Body of pancreas (tissue), 4 donors: ENCODE data around the gene ELAVL2. TPM values are rescaled to one million over a fixed set of nuclear protein-coding genes. Genes with fewer than 3 reads are reported as not detected.

Experiments
- ATAC-seq: fragments of 150-250 bp; one replicate; pipeline ENCODE4 v1.9.1; 2016
- DNase-seq, 4 donors: peaks; one replicate each; pipeline ENCODE4 v3.0.0-alpha.2; 2019
- H3K27ac ChIP-seq, 4 donors: fragments of 200-600 bp; sonication (generic); 1 replicate in 3 of 4; 2 replicates in 1 of 4; pipeline versions ENCODE4 v1.5.1 to v1.6.1; 2016 to 2019; ENCODE audit warnings: mild to moderate bottlenecking in 1 of 4, mixed read lengths in 1 of 4, moderate library complexity in 1 of 4
- H3K27me3 ChIP-seq, 2 donors: fragments of 200-600 bp; sonication (generic); one replicate each; pipeline ENCODE4 v1.6.0; 2016; ENCODE audit warnings: mild to moderate bottlenecking in 1 of 2
- H3K36me3 ChIP-seq, 2 donors: fragments of 200-600 bp; sonication (generic); replicated peaks in 1 of 2; 2 replicates each; pipeline ENCODE4 v1.5.1; 2016; ENCODE audit warnings: low read depth in 2 of 2; ENCODE audit not compliant: insufficient read depth in 1 of 2
- H3K4me1 ChIP-seq: fragments of 200-600 bp; sonication (generic); one replicate; pipeline ENCODE4 v1.6.0; 2016
- H3K4me3 ChIP-seq, 2 donors: fragments of 200-600 bp; sonication (generic); 1 replicate in 1 of 2; 2 replicates in 1 of 2; pipeline ENCODE4 v1.5.1; 2016 to 2019
- H3K9me3 ChIP-seq, 3 donors: fragments of 200-600 bp; sonication (generic); 1 replicate in 2 of 3; 2 replicates in 1 of 3; pipeline ENCODE4 v1.5.1; 2016
- CTCF ChIP-seq, 7 experiments: fragments of 450-650 bp in 4 of 7; fragments of 200-600 bp in 3 of 7; sonication (generic) in 3 of 7; IDR thresholded peaks; one replicate each; pipeline ENCODE4 v1.5.1; 2016 to 2019; ENCODE audit warnings: antibody characterized with exemption in 7 of 7
- POLR2A ChIP-seq, 3 donors: fragments of 450-650 bp; IDR thresholded peaks; one replicate each; pipeline ENCODE4 v1.6.1; 2016; ENCODE audit warnings: antibody characterized with exemption in 3 of 3, mild to moderate bottlenecking in 2 of 3
- WGBS, 2 donors: methylation state at CpG; one replicate each; pipeline ENCODE4 v1.1.5; 2017; 5-methylcytosine and 5-hydroxymethylcytosine counted together
- intact Hi-C: fragments of 100-400 bp; cut with DNase I; formaldehyde crosslinking; loops from one replicate; pipeline ENCODE4 v1.15.1; 2023
- total RNA-seq, 2 donors: library from RNA; depleted of rRNA; stranded (reverse); fragments of >200 nt; gene quantifications; one replicate each; pipeline ENCODE4 v1.1.0, GENCODE V29; 2016

ELAVL2 gene
- total RNA-seq, 2 donors from 2014 or later, result not detected

- Histone ChIP-seq H3K27me3 (no peaks in the 10 kb centered on the region), H3K4me1 (no peaks in the 10 kb centered on the region), H3K4me3 (no peak overlapping the region), H3K36me3 (no peaks in the 10 kb centered on the region), H3K9me3 (no peaks in the 10 kb centered on the region), H3K27ac (no peak overlapping the region)
- WGBS, 2 donors, result 28 to 44% methylated on average over 4 of the region's 4 CpGs
- intact Hi-C loops, result no loop called here
- DNase-seq, result no peak
- no peak for TF ChIP-seq POLR2A (IDR thresholded peaks at IDR 0.05)
- TF ChIP-seq CTCF (IDR thresholded peaks at IDR 0.05), result no peak
- ATAC-seq, result no peak
Measured at GRCh38 chr9:23686257-23686656, 139.8 kb downstream of the ELAVL2 start.

- no peaks in the 10 kb centered on the region for H3K27me3 ChIP-seq
- no peak for DNase-seq
- no peak for ATAC-seq
Measured at GRCh38 chr9:23683611-23684061, 142.4 kb downstream of the ELAVL2 start.

GRCh38 chr9:23682891-23683431, 143.1 kb downstream of the ELAVL2 start:
- no peak overlapping the region for H3K4me3 ChIP-seq
- 47 to 57% methylated on average over 3 of the region's 3 CpGs for WGBS, 2 donors
- TF ChIP-seq POLR2A (IDR thresholded peaks at IDR 0.05) (no peak), CTCF (IDR thresholded peaks at IDR 0.05) (no peak)
- H3K27me3 ChIP-seq, result no peaks in the 10 kb centered on the region
- no peaks in the 10 kb centered on the region for H3K4me1 ChIP-seq
- no peaks in the 10 kb centered on the region for H3K36me3 ChIP-seq
- intact Hi-C loops, result no loop called here
- no peak overlapping the region for H3K27ac ChIP-seq
- H3K9me3 ChIP-seq, result no peaks in the 10 kb centered on the region
- no peak for ATAC-seq
- no peak for DNase-seq

More at GRCh38 chr9:23683611-23684061, 142.4 kb downstream of the ELAVL2 start:
- 27 to 31% methylated on average over 7 of the region's 7 CpGs for WGBS, 2 donors
- Histone ChIP-seq H3K9me3 (no peaks in the 10 kb centered on the region), H3K36me3 (no peaks in the 10 kb centered on the region), H3K27ac (no peak overlapping the region), H3K4me1 (no peaks in the 10 kb centered on the region), H3K4me3 (no peak overlapping the region)
- TF ChIP-seq POLR2A (IDR thresholded peaks at IDR 0.05) (no peak), CTCF (IDR thresholded peaks at IDR 0.05) (no peak)
- intact Hi-C loops, result no loop called here

GRCh38 chr9:23682352-23682751, 143.7 kb downstream of the ELAVL2 start:
- H3K4me3 ChIP-seq, result no peak overlapping the region
- no peaks in the 10 kb centered on the region for H3K27me3 ChIP-seq
- intact Hi-C loops, result no loop called here
- H3K9me3 ChIP-seq, result no peaks in the 10 kb centered on the region
- WGBS, 2 donors, result 54 to 59% methylated on average over 9 of the region's 9 CpGs
- DNase-seq, result no peak
- H3K27ac ChIP-seq, result no peak overlapping the region
- H3K4me1 ChIP-seq, result no peaks in the 10 kb centered on the region
- no peaks in the 10 kb centered on the region for H3K36me3 ChIP-seq
- ATAC-seq, result no peak
- no peak for TF ChIP-seq POLR2A (IDR thresholded peaks at IDR 0.05)
- no peak for TF ChIP-seq CTCF (IDR thresholded peaks at IDR 0.05)

GRCh38 chr9:23677446-23677845, 148.6 kb downstream of the ELAVL2 start:
- intact Hi-C loops, result no loop called here
- Histone ChIP-seq H3K36me3 (no peaks in the 10 kb centered on the region), H3K27ac (no peak overlapping the region), H3K4me1 (no peaks in the 10 kb centered on the region), H3K9me3 (no peaks in the 10 kb centered on the region), H3K27me3 (no peaks in the 10 kb centered on the region), H3K4me3 (no peak overlapping the region)
- ATAC-seq, result no peak
- TF ChIP-seq POLR2A (IDR thresholded peaks at IDR 0.05) (no peak), CTCF (IDR thresholded peaks at IDR 0.05) (no peak)
- no peak for DNase-seq
- 58 to 72% methylated on average over 3 of the region's 3 CpGs for WGBS, 2 donors
